HG02938 (cell line): ENCODE results near the gene KCNJ3.
"Not testable (repeated sequence)": the region's sequence is repeated elsewhere in the genome, so short reads cannot be mapped to it uniquely, and the experiment has no call there.

ENCODE experiments used
- ATAC-seq: cut with Tn5 transposase; IDR thresholded peaks from one replicate; pipeline ENCODE4 v1.9.1; 2021; ENCODE audit warnings: mild to moderate bottlenecking, moderate library complexity; ENCODE audit not compliant: unreplicated experiment

The KCNJ3 gene

DNA sequence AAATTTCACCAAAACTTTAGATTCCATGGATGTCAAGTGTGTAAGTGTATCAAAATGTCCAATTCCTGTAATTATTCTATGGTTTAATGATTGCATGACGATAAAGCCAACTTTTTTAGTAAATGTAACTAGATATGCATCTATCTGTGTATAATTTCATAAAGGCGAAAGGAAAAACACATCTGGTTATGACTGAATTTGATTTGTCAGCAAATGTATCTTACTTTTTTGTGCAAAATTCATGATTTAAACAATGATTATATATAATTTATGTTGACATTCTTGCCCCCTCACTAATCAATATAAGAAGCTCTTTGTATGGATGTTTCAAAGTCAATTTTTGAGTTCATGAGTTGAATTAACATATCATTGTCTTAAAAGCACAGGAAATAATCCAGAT, 138.5 kb downstream of the KCNJ3 start:
- no peak for ATAC-seq

DNA sequence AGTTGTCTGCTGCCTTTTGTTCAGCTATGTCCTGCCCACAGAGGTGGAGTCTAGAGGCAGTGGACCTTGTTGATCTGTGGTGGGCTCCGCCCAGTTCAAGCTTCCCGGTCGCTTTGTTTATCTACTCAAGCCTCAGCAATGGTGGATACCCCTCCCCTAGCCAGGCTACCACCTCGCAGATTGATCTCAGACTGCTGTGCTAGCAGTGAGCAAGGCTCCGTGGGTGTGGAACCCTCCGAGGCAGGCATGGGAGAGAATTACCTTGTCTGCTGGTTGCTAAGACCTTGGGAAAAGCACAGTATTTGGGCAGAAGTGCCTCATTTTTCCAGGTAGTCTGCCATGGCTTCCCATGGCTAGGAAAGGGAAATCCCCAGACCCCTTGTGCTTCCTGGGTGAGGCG, 146.0 kb downstream of the KCNJ3 start:
- ATAC-seq, result no peak

- ATAC-seq, result no peak
These were observed 148.3 kb downstream of the KCNJ3 start for GRCh38 chr2:154846842-154847241.

- no peak for ATAC-seq
These were observed 151.0 kb downstream of the KCNJ3 start for GRCh38 chr2:154849482-154849881.

DNA sequence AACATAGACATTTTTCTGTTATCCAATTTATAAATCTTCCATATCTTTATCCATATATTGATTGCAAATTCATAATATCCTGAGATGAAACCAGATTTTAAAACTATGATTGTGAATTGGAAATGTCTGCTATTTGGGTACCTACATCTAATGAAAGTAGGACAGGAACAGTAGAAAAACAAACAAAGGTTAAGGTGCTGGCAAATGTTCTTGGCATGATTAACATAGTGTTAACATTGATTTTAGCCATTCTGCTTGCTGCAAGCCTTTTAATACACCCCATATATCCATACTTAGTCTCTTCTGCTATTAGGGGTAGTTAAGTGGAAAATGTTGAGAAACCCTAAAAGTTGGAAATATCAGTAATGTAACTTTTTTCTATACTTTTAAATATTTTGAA, 152.0 kb downstream of the KCNJ3 start:
- no peak for ATAC-seq

DNA sequence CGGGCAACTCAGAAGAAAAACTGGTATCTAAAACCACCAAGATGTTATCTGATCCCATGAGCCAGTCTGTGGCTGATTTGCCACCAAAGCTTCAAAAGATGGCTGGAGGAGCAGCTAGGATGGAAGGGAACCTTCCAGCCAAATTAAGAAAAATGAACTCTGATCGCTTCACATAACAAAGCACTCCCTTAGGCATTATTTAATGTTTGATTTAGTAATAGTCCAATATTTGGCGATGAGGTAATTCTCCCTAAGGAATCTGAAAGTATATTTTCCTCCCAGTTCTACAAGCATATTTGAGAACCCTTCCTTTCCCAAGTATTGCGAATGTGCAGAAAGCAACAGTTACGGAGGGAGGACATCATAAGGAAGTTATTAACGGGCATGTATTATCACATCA, 156.6 kb downstream of the KCNJ3 start:
- ATAC-seq, result no peak

DNA sequence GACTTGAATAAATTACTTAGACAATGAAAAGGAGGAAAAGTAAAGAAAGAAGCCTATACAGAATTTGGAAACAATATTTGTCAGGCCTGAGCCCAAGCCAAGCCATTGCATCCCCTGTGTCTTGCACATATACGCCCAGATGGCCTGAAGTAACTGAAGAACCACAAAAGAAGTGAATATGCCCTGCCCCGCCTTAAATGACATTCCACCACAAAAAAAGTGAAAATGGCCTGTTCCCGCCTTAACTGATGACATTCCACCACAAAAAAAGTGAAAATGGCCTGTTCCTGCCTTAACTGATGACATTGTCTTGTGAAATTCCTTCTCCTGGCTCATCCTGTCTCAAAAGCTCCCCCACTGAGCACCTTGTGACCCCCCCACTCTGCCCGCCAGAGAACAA, 168.7 kb downstream of the KCNJ3 start:
- ATAC-seq, result not testable (repeated sequence)

DNA sequence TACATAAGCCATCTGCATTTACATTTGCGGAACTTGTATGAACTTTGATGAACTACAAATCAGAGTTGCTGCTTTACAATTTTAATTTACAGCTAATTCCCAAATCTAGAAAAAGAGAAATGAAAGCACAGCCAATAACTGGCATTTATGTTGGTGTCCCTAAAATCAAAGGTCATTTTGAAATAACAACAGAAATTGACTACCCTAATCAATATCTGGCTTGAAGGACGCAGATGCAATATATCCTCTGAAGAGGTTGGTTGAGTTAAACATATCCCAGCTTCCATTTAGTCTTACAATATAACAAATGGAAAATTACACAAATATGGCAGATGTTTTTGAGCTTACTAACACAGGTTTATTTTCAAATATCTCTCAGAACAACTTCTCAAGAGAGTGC, 177.5 kb downstream of the KCNJ3 start:
- ATAC-seq, result no peak

GRCh38 chr2:154882725-154883124, 184.2 kb downstream of the KCNJ3 start:
- ATAC-seq, result no peak

GRCh38 chr2:154886316-154886715, 187.8 kb downstream of the KCNJ3 start:
- ATAC-seq, result no peak

DNA sequence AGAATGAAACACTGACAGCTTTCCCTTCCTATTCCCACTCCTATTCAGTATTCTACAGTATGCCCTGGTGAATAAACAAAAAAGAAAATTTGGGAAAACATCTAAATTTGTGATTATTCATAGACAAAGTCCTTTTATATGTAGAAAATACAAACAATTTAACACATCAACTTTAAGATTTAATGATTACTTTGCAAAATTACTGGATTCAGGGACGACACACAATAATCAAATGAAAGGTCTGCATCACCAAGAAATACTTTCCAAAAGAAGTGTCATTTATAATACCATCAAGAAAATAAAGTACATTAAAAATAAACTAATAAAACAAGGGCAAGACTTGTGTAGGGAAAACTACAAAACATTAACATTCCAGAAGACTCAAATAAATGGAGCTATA, 199.8 kb downstream of the KCNJ3 start:
- no peak for ATAC-seq

- no peak for ATAC-seq
These were observed 202.6 kb downstream of the KCNJ3 start for GRCh38 chr2:154901063-154901462.
